Fibroblast of the aortic adventitia (primary cell): Measurements from ENCODE around the gene HMCN1. TPM values are rescaled to one million over a fixed set of nuclear protein-coding genes. Genes with fewer than 3 reads are reported as not detected.

Source experiments
- DNase-seq: peaks from one replicate; pipeline ENCODE4 v3.0.0-alpha.2; 2010; ENCODE audit warnings: low read depth
- H3K4me3 ChIP-seq: 2 replicates; pipeline ENCODE4 v1.5.1; 2011; ENCODE audit warnings: low read depth, mild to moderate bottlenecking, control low read depth, low read length, moderate library complexity
- total RNA-seq: library from RNA; depleted of rRNA; stranded (reverse); fragments of >200 nt; gene quantifications from 2 replicates; pipeline ENCODE4 v1.2.3, GENCODE V29; 2012; ENCODE audit warnings: low replicate concordance
- TF ChIP-seq, protein P1 (sequence below): IDR thresholded peaks from 2 replicates; pipeline ENCODE4 v1.5.1; 2011; ENCODE audit warnings: mild to moderate bottlenecking, low read length, control low read depth, inconsistent platforms; ENCODE audit not compliant: insufficient read depth

HMCN1 gene
- total RNA-seq, 1 donor = 106 TPM

DNA sequence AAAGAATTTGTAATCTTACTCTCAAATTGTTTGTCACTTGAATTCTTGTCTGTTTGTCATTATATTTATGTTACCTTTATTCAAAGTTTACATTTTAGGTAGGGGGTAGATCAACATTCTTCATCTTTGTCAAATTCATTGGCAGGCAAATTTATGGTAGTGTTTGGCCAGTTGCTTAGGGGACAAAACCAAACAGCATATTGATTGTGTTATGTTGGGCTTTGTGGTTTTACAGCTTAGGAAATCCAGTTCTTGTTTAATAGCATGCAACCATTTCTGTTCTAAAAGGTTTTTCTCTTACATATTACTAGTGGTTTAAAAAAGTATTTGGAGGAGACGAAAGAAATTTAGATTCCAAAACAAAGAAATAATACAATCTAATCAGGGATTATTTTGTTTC, 91.4 kb downstream of the HMCN1 start:
- peak; percentile 26 for DNase-seq
- TF ChIP-seq, protein P1, sequence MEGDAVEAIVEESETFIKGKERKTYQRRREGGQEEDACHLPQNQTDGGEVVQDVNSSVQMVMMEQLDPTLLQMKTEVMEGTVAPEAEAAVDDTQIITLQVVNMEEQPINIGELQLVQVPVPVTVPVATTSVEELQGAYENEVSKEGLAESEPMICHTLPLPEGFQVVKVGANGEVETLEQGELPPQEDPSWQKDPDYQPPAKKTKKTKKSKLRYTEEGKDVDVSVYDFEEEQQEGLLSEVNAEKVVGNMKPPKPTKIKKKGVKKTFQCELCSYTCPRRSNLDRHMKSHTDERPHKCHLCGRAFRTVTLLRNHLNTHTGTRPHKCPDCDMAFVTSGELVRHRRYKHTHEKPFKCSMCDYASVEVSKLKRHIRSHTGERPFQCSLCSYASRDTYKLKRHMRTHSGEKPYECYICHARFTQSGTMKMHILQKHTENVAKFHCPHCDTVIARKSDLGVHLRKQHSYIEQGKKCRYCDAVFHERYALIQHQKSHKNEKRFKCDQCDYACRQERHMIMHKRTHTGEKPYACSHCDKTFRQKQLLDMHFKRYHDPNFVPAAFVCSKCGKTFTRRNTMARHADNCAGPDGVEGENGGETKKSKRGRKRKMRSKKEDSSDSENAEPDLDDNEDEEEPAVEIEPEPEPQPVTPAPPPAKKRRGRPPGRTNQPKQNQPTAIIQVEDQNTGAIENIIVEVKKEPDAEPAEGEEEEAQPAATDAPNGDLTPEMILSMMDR = no peak
- no peak overlapping the region for H3K4me3 ChIP-seq

GRCh38 chr1:185834371-185834905, 100.2 kb downstream of the HMCN1 start:
- DNase-seq = no peak
- TF ChIP-seq, protein P1 = no peak
- no peak overlapping the region for H3K4me3 ChIP-seq

- no peak for DNase-seq
- TF ChIP-seq, protein P1 = no peak
- no peak overlapping the region for H3K4me3 ChIP-seq
These were observed 101.0 kb downstream of the HMCN1 start for GRCh38 chr1:185835191-185835590.

DNA sequence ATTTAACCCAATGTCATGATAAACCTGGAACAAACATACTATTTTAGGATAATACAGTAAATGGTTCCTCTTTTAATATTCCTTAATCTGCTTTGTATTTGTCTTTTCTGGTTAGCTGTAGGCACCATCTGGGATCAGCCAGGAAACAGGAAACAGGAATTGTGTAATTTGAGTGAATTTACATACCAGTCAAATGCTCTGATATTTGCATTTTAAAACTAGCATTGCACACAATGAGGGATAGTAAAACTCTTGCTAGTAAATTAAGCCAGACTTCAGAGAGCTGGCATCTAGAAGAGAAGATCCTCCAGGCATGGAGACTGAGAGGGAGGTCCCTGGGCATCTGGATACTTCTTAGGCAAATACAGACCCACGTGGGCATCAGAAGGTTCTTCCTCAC, 103.5 kb downstream of the HMCN1 start:
- TF ChIP-seq, protein P1 = no peak
- no peak overlapping the region for H3K4me3 ChIP-seq
- peak; percentile 32 for DNase-seq

DNA sequence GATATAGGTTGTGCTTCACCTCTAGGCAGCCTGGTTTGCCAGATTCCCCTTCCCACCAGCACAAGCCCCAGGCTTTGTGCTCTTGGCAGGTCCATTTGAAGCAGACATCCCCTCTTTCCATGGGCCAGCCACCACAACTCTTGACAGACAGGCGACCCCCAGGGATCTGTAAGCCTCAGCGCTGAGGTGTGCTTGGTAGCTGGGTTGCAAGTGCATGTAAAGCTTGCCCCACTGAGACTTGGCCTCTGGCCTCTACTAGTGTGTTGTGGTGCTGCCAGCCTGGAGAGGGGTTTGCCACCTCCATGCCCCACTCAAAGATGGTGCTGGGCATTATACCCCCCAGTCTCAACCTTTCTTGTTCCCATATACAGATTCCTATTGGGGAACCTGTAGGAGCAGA, 103.9 kb downstream of the HMCN1 start:
- DNase-seq = no peak
- TF ChIP-seq, protein P1 = no peak
- no peak overlapping the region for H3K4me3 ChIP-seq

DNA sequence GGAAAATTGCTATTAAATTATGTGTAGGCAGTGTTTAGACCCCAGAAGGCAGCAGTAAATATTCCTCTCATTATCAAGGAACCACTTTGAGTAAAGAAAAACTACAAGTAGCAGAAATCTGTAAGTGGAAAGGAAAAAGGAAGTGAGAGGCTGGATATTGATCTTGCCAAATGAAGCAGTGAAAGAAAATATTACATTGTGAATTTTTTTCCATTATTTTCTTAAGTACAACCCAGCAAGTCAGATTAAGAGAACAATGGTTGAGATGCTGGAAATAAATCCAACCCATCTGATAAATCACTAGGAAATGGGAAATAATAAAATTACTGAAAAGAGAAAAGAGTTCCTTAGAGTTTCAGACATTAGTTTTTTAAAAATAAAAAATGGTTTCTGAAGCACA, 106.7 kb downstream of the HMCN1 start:
- TF ChIP-seq, protein P1 = no peak
- no peak for DNase-seq
- no peak overlapping the region for H3K4me3 ChIP-seq

- DNase-seq = peak; percentile 61
- TF ChIP-seq, protein P1 = no peak
- H3K4me3 ChIP-seq = no peak overlapping the region
These were observed 109.2 kb downstream of the HMCN1 start for GRCh38 chr1:185843297-185843869.
